Stimulated activated memory B cell treated with anti-CD40 and anti-IgM and Interleukin-4, amounts not matched to agents 10 μg/mL and 1 μg/mL and 100 μg/mL, for 72 hours (primary cell): ENCODE measurements around the gene AP4S1.
"Not testable (repeated sequence)": the region's sequence is repeated elsewhere in the genome, so short reads cannot be mapped to it uniquely, and the experiment has no call there.

Experiments used
- ATAC-seq: fragments of 150-1000 bp; cut with Tn5 transposase; 2 replicates; pipeline ENCODE4 v1.10.0; 2021
- H3K27ac Mint-ChIP-seq: one replicate; pipeline ENCODE4 v1.8.0; 2022; ENCODE audit warnings: mild to moderate bottlenecking, mixed read lengths
- H3K27me3 Mint-ChIP-seq: one replicate; pipeline ENCODE4 v1.8.0; 2022; ENCODE audit warnings: mixed read lengths
- H3K36me3 Mint-ChIP-seq: one replicate; pipeline ENCODE4 v1.8.0; 2022; ENCODE audit warnings: mixed read lengths
- H3K4me1 Mint-ChIP-seq: one replicate; pipeline ENCODE4 v1.8.0; 2022; ENCODE audit warnings: mixed read lengths
- H3K4me3 Mint-ChIP-seq: one replicate; pipeline ENCODE4 v1.8.0; 2022; ENCODE audit warnings: mild to moderate bottlenecking, moderate library complexity, mixed read lengths
- H3K9me3 Mint-ChIP-seq: one replicate; pipeline ENCODE4 v1.8.0; 2022; ENCODE audit warnings: mixed read lengths

The AP4S1 gene

GRCh38 chr14:31024010-31024480 lies 1.4 kb upstream of the AP4S1 start:
- peaks cover 42% of the 10 kb centered on the region for H3K4me1 Mint-ChIP-seq
- H3K4me3 Mint-ChIP-seq = no peak overlapping the region
- no peak for ATAC-seq
- H3K27ac Mint-ChIP-seq = peak overlapping the region; percentile 98
- H3K27me3 Mint-ChIP-seq = no peaks in the 10 kb centered on the region
- no peaks in the 10 kb centered on the region for H3K9me3 Mint-ChIP-seq
- H3K36me3 Mint-ChIP-seq = peaks cover 15% of the 10 kb centered on the region

GRCh38 chr14:31024577-31025366 lies 677 bp upstream of the AP4S1 start:
- Mint-ChIP-seq H3K27me3 (no peaks in the 10 kb centered on the region), H3K4me3 (peak overlapping the region; percentile 100), H3K27ac (peak overlapping the region; percentile 98), H3K4me1 (peaks cover 46% of the 10 kb centered on the region), H3K9me3 (no peaks in the 10 kb centered on the region), H3K36me3 (peaks cover 15% of the 10 kb centered on the region)
- no peak for ATAC-seq

DNA sequence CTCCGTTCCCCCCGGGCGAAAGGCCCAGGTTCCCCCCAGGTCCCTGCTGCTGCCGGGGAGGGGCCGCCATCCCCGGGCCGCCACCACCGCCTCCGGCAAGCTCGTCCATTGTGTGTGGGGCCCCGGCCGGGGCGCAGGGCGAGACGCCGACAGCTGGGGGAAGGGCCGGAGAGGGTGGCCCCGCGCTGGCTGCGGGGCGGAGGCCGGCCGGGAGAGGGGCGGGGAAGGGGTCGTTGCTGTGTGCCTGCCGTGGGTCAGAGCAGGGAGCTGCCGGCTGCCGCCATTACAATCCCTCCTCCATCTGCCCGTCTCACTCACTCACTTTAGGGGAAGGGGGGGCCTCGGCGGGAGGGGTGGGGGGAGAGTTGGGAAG lies 614 bp downstream of the AP4S1 start, which contains the start of gene STRN3:
Gene STRN3 (minus strand): TSS at position 303 of the 373 bp plus-strand sequence. CDS start 194 bp downstream, at position 109.
- Mint-ChIP-seq H3K9me3 (no peaks in the 10 kb centered on the region), H3K4me3 (peak within 1 kb of the TSS; percentile 100), H3K27me3 (no peaks in the 10 kb centered on the region), H3K4me1 (peaks cover 49% of the 10 kb centered on the region), H3K27ac (peak within 1 kb of the TSS; percentile 98), H3K36me3 (peaks cover 9% of the 10 kb centered on the region)
- peak; percentile 72 for ATAC-seq

DNA sequence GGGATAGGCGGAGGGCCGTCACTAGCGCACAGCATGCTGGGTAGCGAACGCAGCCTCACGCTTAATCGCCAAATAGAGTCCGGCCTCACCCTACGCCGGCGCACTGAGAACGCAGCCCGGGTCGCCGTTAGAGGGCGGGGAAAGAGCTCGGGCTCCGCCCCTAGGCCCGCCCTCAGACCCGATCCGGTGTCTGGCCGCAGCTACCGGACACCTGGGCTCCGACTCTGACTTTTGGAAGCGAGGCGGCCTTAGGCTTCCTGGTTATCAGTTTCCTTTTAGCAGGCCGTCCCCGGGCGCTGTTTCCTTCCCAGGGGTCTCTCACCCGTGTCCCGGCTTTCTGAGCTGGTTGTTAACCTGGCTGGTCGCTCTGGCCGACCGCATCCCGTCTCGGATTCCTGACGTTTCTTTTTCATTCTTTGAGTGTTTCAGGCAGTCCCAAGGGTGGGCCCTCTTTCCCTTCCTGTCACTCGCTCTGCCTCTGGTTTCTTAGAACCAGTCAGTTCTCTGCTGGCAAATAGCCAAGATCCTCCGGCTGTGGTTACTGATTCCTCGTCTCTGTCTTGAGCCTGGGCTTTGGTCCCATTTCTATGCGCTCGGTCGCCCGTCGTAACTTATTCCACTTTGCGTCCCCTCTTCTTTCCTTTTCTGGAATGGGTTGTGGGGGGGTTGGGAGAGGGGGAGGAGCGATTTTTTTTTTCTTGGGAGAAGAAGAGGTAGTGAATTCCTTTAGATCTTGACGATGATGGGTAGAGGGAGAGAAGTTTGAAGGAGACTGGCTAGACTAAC lies 1.2 kb downstream of the AP4S1 start:
- Mint-ChIP-seq H3K9me3 (no peaks in the 10 kb centered on the region), H3K27ac (peak overlapping the region; percentile 98), H3K36me3 (peaks cover 3% of the 10 kb centered on the region), H3K4me1 (peaks cover 55% of the 10 kb centered on the region), H3K27me3 (no peaks in the 10 kb centered on the region), H3K4me3 (peak overlapping the region; percentile 100)
- peak; percentile 98 for ATAC-seq

- Mint-ChIP-seq H3K4me1 (peaks cover 57% of the 10 kb centered on the region), H3K27me3 (no peaks in the 10 kb centered on the region), H3K27ac (no peak overlapping the region), H3K4me3 (no peak overlapping the region), H3K9me3 (no peaks in the 10 kb centered on the region), H3K36me3 (no peaks in the 10 kb centered on the region)
- ATAC-seq = no peak
Measured at GRCh38 chr14:31027847-31028246, 2.4 kb downstream of the AP4S1 start.

DNA sequence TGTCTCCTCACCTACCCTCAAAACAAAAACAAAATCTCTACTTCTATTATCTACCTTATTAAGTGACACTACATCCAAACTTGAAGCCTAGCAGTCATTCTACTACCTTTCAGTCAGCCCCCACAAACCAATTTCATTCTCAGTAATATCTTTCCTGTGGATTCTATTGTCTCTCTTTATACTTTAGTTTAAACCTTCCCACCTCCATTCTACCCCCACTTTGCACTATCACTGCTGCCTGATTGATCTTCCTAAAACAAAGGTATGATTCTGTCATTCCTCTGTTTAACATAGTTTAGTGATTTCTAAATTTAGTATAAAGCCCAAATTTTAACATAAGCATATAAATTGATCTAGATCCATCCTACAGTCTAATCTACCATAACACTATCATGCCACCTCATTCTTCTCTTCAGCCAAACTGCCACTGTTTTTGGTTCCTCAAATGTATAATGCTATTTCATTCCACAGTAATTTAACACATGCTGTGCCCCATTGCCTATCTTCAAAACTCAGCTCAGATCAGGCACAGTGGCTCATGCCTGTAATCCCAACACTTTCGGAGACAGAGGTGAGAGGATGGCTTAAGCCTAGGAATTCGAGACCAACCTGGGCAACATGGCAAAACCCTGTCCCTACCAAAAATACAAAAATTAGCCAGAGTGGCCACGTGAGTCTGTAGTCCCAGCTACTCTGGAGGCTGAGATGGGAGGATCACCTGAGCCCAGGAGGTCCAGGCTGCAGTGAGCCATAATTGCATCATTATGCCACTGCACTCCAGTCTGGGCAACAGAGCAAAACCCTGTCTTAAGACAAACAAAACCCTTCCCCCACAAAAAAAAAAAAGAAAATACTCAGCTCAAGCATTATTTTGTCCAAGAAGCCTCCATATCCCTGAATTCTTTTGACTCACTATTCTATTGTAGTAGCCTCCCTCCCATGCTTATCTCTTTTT lies 3.8 kb downstream of the AP4S1 start:
- Mint-ChIP-seq H3K4me3 (no peak overlapping the region), H3K27ac (peak overlapping the region; percentile 4)

GRCh38 chr14:31030469-31030868 lies 5.0 kb downstream of the AP4S1 start:
- Mint-ChIP-seq H3K36me3 (peaks cover 6% of the 10 kb centered on the region), H3K9me3 (no peaks in the 10 kb centered on the region), H3K27ac (no peak overlapping the region), H3K4me1 (peaks cover 45% of the 10 kb centered on the region), H3K4me3 (no peak overlapping the region), H3K27me3 (no peaks in the 10 kb centered on the region)
- no peak for ATAC-seq

More for the DNA sequence above, 3.8 kb downstream of the AP4S1 start:
- Mint-ChIP-seq H3K4me1 (peaks cover 55% of the 10 kb centered on the region), H3K27me3 (no peaks in the 10 kb centered on the region), H3K9me3 (no peaks in the 10 kb centered on the region), H3K36me3 (peaks cover 6% of the 10 kb centered on the region)
- no peak for ATAC-seq

DNA sequence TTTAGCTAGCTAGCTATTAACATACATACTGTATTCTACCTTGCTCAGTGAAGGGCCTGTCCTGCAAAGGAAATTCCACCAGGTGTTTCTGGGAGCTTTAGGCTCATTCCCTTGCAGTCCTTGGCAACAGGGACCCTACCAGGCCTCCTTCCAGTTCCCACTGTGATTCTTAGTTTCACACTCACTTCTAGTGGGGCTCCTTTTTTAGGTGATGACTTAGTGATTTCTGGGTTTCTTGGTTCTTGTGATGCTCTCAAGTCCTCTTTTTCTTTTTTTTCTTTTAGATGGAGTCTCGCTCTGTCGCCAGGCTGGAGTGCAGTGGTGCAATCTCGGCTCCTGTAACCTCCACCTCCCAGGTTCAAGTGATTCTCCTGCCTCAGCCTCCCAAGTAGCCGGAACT lies 11.1 kb downstream of the AP4S1 start:
- peaks cover 22% of the 10 kb centered on the region for H3K36me3 Mint-ChIP-seq
- no peaks in the 10 kb centered on the region for H3K27me3 Mint-ChIP-seq
- H3K9me3 Mint-ChIP-seq = no peaks in the 10 kb centered on the region
- peaks cover 19% of the 10 kb centered on the region for H3K4me1 Mint-ChIP-seq
- H3K4me3 Mint-ChIP-seq = no peak overlapping the region
- no peak overlapping the region for H3K27ac Mint-ChIP-seq
- no peak for ATAC-seq

GRCh38 chr14:31037709-31038221 lies 12.3 kb downstream of the AP4S1 start:
- Mint-ChIP-seq H3K4me1 (peaks cover 13% of the 10 kb centered on the region), H3K36me3 (peaks cover 22% of the 10 kb centered on the region)
- no peak for ATAC-seq

GRCh38 chr14:31038521-31039166 lies 13.2 kb downstream of the AP4S1 start:
- H3K4me3 Mint-ChIP-seq = no peak overlapping the region
- H3K27ac Mint-ChIP-seq = no peak overlapping the region
- H3K27me3 Mint-ChIP-seq = no peaks in the 10 kb centered on the region
- ATAC-seq = no peak
- H3K4me1 Mint-ChIP-seq = peaks cover 4% of the 10 kb centered on the region
- H3K36me3 Mint-ChIP-seq = peaks cover 20% of the 10 kb centered on the region
- H3K9me3 Mint-ChIP-seq = no peaks in the 10 kb centered on the region

More at GRCh38 chr14:31037709-31038221, 12.3 kb downstream of the AP4S1 start:
- Mint-ChIP-seq H3K27ac (no peak overlapping the region), H3K4me3 (no peak overlapping the region), H3K27me3 (no peaks in the 10 kb centered on the region), H3K9me3 (no peaks in the 10 kb centered on the region)

DNA sequence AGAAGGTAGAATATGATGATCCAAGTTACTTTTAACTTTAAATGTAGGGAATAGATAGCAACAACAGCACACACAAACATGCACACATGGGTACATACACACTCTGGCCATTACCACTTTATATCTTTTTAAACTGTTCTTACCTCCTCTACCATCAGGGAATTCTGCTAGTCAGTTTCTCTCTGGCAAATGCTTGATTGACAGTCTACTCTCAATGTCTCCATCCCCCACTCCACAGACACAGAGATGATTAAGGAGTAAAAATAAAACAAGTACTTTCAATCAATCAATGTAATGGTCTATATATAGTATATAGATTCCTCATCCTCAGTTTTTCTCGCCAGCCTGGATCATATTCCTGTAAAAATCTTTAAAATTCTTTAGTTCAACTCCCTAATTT lies 16.9 kb downstream of the AP4S1 start:
- Mint-ChIP-seq H3K27me3 (no peaks in the 10 kb centered on the region), H3K4me3 (no peak overlapping the region), H3K36me3 (peaks cover 12% of the 10 kb centered on the region), H3K9me3 (no peaks in the 10 kb centered on the region), H3K4me1 (peaks cover 4% of the 10 kb centered on the region), H3K27ac (no peak overlapping the region)
- ATAC-seq = no peak

DNA sequence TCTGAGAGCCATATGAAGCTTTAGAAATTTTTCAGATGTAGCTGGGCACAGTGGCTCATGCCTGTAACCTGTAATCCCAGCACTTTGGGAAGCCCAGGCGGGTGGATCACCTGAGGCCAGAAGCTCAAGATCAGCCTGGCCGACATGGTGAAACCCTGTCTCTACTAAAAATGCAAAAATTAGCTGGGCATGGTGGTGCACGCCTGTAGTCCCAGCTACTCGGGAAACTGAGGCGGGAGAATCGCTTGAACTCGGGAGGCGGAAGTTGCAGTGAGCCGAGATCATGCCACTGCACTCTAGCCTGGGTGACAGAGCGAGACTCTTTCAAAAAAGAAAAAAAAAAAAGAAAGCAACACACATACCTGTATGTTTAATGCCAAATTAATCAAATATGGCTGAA lies 17.4 kb downstream of the AP4S1 start:
- not testable (repeated sequence) for H3K27me3 Mint-ChIP-seq, H3K4me3 Mint-ChIP-seq, H3K9me3 Mint-ChIP-seq, H3K27ac Mint-ChIP-seq, H3K36me3 Mint-ChIP-seq, H3K4me1 Mint-ChIP-seq, ATAC-seq

DNA sequence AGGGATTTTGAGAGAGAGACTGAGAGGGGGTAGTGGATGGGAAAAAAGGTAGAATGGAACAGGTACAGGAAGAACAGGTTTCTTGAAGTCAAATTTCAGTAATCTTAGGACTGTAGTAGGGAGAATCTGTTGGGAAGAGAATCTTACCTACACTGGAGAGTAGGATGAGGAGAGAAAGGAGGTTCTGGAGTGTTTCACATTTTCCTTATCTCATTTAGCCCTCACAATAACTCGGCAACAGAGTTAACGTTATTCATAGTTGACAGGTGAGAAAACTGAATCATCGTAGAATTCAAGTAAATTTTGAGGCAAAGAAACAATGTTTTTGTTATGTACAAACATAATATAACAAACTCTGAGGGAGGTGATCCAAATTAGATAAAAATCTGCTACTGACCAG lies 17.9 kb downstream of the AP4S1 start:
- H3K9me3 Mint-ChIP-seq = no peaks in the 10 kb centered on the region
- H3K27me3 Mint-ChIP-seq = no peaks in the 10 kb centered on the region
- H3K4me3 Mint-ChIP-seq = no peak overlapping the region
- no peak overlapping the region for H3K27ac Mint-ChIP-seq
- peaks cover 4% of the 10 kb centered on the region for H3K36me3 Mint-ChIP-seq
- ATAC-seq = no peak
- H3K4me1 Mint-ChIP-seq = peaks cover 4% of the 10 kb centered on the region

DNA sequence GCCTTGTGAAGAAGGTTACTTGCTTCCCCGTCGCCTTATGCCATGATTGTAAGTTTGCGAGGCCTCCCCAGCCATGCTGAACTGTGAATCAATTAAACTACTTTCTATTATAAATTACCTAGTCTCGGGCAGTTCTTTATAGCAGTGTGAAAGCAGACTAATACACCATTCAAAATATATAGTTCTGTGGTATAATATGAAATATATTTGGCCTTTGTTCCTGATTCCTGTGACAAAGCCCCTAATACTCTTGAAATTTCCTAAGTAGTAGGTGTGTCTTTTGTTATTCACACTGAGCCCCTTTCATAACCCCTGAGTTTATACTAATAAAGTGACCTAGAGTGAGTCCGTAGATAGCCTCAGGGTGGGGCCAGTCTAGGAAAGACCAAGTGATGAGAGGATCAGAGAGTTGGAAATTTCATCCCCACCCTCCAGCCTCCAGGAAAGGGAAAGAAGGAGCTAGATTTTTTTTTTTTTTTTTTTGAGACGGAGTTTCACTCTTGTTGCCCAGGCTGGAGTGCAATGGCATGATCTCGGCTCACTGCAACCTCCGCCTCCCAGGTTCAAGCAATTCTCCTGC lies 20.1 kb downstream of the AP4S1 start:
- ATAC-seq = no peak
- H3K4me1 Mint-ChIP-seq = peaks cover 4% of the 10 kb centered on the region
- no peaks in the 10 kb centered on the region for H3K9me3 Mint-ChIP-seq
- no peak overlapping the region for H3K4me3 Mint-ChIP-seq
- H3K27ac Mint-ChIP-seq = no peak overlapping the region
- H3K27me3 Mint-ChIP-seq = no peaks in the 10 kb centered on the region
- H3K36me3 Mint-ChIP-seq = peaks cover 2% of the 10 kb centered on the region
